ENCODE measurements around the gene TBC1D13.

Gene TBC1D13

DNA sequence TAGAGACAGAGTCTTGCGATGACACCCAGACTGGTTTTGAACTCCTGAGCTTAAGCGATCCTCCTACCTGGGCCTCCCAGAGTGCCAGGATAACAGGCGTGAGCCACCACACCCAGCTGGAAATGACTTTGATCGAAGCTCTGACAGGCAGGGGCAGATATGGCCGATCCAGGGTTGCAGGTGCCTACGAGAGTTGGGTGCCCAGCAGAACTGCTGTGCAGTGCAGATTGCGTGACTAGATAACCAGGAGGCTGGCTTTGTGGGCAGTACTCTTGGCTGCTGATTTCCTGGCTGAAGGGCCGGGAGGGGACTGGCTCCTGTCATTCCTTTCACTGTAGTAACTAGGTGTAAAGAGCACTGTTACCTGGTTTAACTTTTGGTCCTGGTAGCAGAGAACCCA lies 11.8 kb downstream of the TBC1D13 start:
- DNase-seq (ENCODE audit: extremely low read depth, low read depth), result no peak
- TF ChIP-seq, protein P1, sequence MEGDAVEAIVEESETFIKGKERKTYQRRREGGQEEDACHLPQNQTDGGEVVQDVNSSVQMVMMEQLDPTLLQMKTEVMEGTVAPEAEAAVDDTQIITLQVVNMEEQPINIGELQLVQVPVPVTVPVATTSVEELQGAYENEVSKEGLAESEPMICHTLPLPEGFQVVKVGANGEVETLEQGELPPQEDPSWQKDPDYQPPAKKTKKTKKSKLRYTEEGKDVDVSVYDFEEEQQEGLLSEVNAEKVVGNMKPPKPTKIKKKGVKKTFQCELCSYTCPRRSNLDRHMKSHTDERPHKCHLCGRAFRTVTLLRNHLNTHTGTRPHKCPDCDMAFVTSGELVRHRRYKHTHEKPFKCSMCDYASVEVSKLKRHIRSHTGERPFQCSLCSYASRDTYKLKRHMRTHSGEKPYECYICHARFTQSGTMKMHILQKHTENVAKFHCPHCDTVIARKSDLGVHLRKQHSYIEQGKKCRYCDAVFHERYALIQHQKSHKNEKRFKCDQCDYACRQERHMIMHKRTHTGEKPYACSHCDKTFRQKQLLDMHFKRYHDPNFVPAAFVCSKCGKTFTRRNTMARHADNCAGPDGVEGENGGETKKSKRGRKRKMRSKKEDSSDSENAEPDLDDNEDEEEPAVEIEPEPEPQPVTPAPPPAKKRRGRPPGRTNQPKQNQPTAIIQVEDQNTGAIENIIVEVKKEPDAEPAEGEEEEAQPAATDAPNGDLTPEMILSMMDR (IDR thresholded peaks at IDR 0.05; ENCODE audit: low read depth, low read length, missing control alignments), result no peak
- no peak overlapping the region for H3K4me3 ChIP-seq (replicated peaks; ENCODE audit: low read depth, low read length)

DNA sequence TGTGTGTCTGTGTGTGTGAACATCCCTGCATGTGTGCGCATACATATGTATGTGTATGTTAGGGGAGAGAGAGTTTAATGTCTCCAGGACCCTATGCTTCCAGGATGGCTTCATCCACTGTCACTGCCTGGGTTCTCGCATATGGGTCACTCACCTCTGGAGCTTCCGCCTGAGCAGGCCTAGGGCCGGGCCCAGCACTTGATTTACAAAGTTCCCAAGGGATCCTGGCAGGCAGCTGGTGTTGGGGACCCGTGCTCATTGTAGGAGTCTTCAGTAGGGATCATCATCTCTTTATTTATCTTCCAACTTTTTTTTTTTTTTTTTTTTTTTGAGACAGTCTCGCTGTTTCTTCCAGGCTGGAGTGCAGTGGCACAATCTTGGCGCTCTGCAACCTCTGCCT lies 13.0 kb downstream of the TBC1D13 start:
- TF ChIP-seq, protein P1 (IDR thresholded peaks at IDR 0.05; ENCODE audit: low read depth, low read length, missing control alignments), result no peak
- H3K4me3 ChIP-seq (replicated peaks; ENCODE audit: low read depth, low read length), result no peak overlapping the region

DNA sequence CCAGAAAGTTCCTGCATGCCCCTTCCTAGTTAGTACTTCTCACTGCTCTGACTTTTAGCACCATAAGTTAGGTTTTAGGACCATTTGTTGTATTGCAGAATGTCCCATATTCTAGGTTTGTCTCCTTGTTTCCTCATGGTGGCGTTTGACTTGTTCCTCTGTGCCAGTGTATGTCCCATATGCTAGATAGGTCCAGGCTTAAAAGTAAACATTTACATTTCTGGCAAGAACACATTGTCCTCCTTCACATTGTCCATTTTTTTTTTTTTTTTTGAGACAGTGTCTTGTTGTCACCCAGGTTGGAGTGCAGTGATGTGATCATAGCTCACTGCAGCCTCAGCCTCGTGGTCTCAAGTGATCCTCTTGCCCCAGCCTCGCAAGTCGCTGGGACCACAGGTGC lies 15.4 kb downstream of the TBC1D13 start:
- TF ChIP-seq, protein P1 (IDR thresholded peaks at IDR 0.05; ENCODE audit: low read depth, low read length, missing control alignments), result no peak
- no peak for DNase-seq (ENCODE audit: extremely low read depth, low read depth)
- no peak overlapping the region for H3K4me3 ChIP-seq (replicated peaks; ENCODE audit: low read depth, low read length)

More for the DNA sequence above, 13.0 kb downstream of the TBC1D13 start:
- no peak for DNase-seq (ENCODE audit: extremely low read depth, low read depth)

DNA sequence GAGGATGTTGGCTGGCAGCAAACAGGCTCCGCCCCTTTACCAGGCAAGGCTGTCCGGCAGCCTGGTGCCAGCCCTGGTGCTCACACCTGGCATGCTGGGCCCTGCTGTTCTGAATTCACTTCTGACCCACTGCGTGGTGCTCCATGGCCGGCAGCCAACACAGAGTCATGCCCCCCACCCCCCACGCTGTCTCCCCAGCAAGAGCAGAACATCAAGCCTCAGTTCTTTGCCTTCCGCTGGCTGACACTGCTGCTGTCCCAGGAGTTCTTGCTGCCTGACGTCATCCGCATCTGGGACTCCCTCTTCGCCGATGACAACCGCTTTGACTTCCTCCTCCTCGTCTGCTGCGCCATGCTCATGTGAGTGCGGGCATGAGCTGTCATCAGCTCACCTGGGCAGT lies 18.6 kb downstream of the TBC1D13 start:
- TF ChIP-seq, protein P1 (IDR thresholded peaks at IDR 0.05; ENCODE audit: low read depth, low read length, missing control alignments), result no peak
- DNase-seq (ENCODE audit: extremely low read depth, low read depth), result no peak
- no peak overlapping the region for H3K4me3 ChIP-seq (replicated peaks; ENCODE audit: low read depth, low read length)

DNA sequence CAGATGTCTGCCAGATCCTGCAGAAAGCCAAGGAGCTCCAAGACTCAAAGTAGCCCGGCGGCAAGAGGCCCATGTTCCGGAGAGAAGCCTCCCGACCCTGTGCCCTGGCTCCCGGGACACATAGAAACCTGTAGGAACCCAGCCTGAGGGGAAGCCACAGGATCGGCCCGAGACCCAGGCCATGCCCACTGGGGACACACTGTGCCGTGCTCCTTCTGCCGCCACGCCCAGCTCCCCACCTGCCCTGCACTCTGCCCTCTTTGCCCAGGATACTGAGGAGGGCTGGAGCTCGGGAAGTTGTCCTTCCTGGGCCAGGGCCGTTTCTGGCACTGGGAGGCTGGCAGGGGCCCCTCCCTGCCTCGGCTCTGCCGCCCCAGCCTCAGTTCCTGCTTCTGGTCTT lies 20.8 kb downstream of the TBC1D13 start:
- TF ChIP-seq, protein P1 (IDR thresholded peaks at IDR 0.05; ENCODE audit: low read depth, low read length, missing control alignments), result no peak
- DNase-seq (ENCODE audit: extremely low read depth, low read depth), result no peak
- H3K4me3 ChIP-seq (replicated peaks; ENCODE audit: low read depth, low read length), result no peak overlapping the region

DNA sequence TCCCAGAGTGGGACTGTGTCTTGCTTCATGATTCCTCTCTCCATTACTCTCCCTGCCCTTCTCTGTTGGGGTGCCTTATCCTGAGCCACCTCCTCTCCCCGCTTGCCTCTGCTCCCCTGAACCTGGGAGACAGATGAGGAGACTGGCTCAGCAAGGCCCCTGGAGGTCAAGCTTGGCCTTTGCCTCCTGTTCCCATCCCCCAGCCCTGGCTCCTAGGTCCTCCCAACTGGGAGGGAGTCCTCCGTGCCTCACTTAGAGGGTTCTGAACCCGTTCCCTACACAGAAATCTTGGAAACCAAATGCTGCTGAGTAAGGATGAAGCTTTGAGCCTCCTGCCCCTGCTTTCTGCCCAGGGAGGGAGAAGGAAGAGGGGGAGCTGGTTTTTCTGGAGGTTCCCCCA lies 21.5 kb downstream of the TBC1D13 start:
- TF ChIP-seq, protein P1 (IDR thresholded peaks at IDR 0.05; ENCODE audit: low read depth, low read length, missing control alignments), result no peak
- H3K4me3 ChIP-seq (replicated peaks; ENCODE audit: low read depth, low read length), result no peak overlapping the region
- DNase-seq (ENCODE audit: extremely low read depth, low read depth), result no peak

DNA sequence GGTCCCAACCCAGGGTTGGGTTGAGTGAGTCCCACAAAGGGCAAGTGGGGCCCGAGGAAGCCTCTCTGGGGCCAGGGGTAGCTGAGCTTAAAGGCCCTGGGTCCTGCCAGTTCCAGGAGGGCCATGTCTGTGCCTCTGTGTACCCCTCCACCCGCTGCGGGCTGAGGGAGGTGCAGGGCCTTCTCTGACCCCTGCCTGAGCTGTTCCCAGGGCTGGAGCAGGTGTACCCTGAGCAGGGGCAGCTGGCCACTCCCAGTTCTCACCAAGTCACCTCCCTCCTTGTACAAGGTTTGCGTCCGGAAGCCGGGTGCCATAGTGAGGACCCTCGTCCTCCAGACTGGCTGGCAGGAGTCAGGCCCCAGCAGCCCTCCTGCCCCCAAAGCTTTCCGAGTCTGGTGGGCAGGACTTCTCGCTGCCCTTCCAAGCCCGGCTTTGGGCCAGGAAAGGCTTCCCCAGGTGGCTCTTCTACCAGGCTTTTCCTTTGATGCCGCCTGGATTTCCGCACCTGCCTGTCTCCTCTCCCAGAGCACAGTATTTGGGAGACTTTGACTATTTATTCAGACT lies 22.1 kb downstream of the TBC1D13 start:
- TF ChIP-seq, protein P1 (IDR thresholded peaks at IDR 0.05; ENCODE audit: low read depth, low read length, missing control alignments), result no peak
- no peak for DNase-seq (ENCODE audit: extremely low read depth, low read depth)
- no peak overlapping the region for H3K4me3 ChIP-seq (replicated peaks; ENCODE audit: low read depth, low read length)

Data from HFF-Myc (cell line).